ENCODE data around the gene DDX27. TPM values are rescaled to one million over a fixed set of nuclear protein-coding genes. Genes with fewer than 3 reads are reported as not detected.
"Not testable (repeated sequence)": the region's sequence is repeated elsewhere in the genome, so short reads cannot be mapped to it uniquely, and the experiment has no call there.

The DDX27 gene
- total RNA-seq, 1 donor from 2014 or later, result 37.9 TPM

DNA sequence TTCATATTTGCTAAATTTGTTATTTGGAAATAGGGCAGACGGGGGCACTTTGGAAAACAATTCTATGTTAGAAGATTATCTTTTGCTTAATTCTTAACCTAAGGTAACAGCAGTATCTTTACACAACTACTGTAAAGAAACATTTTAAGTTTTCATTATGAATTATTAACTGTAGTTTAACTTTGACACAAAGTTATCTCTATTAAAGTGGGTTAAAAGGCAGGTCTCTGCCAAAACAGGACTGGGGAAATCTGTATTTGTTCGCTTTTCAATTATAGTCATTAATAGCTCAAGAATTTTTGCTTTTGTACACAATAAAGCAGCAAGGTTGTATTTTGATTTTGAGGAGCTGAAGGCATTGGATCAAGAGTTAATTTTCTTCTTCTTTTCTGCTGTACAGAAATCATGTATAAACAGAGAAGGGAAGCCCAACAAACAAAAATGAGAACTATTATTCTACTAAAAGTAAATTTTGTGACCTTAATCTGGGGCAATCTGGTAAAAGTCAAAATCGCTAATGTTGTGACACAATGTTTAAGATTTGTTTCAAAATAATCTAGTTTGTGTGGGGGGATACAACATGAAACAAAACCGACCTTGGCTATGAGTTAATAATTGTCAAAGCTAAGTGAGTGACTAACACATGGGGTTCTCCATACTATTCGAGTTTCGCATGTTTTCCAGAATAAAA, 34.0 kb upstream of the DDX27 start:
- TF ChIP-seq, protein P1, sequence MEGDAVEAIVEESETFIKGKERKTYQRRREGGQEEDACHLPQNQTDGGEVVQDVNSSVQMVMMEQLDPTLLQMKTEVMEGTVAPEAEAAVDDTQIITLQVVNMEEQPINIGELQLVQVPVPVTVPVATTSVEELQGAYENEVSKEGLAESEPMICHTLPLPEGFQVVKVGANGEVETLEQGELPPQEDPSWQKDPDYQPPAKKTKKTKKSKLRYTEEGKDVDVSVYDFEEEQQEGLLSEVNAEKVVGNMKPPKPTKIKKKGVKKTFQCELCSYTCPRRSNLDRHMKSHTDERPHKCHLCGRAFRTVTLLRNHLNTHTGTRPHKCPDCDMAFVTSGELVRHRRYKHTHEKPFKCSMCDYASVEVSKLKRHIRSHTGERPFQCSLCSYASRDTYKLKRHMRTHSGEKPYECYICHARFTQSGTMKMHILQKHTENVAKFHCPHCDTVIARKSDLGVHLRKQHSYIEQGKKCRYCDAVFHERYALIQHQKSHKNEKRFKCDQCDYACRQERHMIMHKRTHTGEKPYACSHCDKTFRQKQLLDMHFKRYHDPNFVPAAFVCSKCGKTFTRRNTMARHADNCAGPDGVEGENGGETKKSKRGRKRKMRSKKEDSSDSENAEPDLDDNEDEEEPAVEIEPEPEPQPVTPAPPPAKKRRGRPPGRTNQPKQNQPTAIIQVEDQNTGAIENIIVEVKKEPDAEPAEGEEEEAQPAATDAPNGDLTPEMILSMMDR (IDR thresholded peaks at IDR 0.05; ENCODE audit: unreplicated experiment), result no peak
- Mint-ChIP-seq H3K9me3 (no peaks in the 10 kb centered on the region), H3K36me3 (no peaks in the 10 kb centered on the region), H3K27me3 (ENCODE audit: low read depth) (no peaks in the 10 kb centered on the region), H3K4me3 (no peak overlapping the region), H3K27ac (peak overlapping the region; percentile 68), H3K4me1 (peaks cover 41% of the 10 kb centered on the region)
- no peak for DNase-seq (ENCODE audit: low spot score in 2 of 2, unreplicated experiment in 2 of 2)

DNA sequence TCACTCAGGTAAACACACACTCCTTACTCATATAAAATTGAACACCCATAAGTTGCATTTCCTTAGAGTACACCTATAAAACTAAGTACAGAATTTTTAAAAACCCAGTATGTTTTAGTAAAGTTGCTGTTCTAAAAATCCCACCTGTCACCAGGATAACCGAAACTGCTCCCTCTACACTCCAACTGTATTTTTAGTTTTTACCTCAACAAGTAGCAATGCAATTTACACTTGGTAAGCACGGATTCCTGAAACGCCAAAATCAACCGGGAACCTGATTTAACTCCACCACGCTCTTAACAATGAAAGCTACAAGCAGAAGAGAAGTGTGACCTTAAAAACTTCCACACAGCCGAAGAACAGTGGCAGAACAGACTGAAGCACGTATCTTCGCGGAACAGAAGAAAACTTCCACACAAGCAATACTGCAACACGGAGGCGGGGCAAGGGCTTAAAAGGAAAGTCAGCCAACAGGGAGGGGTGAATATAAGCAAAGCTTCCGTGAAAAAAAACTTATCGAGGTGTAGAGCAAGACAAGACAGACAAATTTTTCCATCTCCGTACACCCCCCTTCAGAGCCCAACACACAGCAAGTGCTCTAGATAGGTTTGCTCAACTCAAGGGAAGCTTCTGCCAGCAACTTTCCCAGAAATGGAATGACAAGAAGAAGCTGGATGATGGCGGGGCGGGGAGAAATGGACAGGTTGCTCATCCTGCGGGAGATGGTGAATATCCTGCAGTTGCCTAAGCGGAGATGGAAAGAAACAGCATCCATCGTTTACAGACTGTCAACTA, 32.5 kb upstream of the DDX27 start:
- Mint-ChIP-seq H3K4me3 (peak overlapping the region; percentile 75), H3K27ac (peak overlapping the region; percentile 95), H3K27me3 (ENCODE audit: low read depth) (no peaks in the 10 kb centered on the region), H3K36me3 (no peaks in the 10 kb centered on the region), H3K9me3 (no peaks in the 10 kb centered on the region), H3K4me1 (peaks cover 34% of the 10 kb centered on the region)
- DNase-seq (ENCODE audit: low spot score in 2 of 2, unreplicated experiment in 2 of 2), result peak in 1 of 2 experiments; percentile 53
- TF ChIP-seq, protein P1 (IDR thresholded peaks at IDR 0.05; ENCODE audit: unreplicated experiment), result no peak

DNA sequence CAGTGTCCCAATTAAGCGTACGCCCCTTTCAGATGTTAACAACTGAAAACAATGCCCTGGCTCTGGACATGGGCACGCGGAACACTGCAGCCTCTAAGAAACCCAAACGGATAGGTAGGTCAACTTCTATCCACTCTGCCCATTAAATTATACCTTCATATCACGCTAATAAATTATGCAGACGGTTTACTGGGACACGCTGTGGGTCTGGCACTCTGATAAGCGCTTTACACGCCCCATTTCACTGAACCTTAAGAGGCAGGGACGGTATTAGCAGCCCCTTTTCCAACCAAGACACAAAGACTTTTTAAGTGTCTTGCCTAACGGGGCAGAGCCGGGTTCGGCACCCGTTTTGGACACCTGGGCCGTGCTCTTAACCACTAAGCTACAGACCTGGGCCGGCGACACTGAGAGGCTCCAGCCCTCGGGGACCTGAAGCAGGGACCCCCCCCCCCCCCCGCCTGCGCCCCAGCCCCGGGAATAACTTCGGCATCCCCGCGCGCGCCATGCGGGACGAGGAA, 31.8 kb upstream of the DDX27 start:
- H3K4me1 Mint-ChIP-seq, result peaks cover 27% of the 10 kb centered on the region

DNA sequence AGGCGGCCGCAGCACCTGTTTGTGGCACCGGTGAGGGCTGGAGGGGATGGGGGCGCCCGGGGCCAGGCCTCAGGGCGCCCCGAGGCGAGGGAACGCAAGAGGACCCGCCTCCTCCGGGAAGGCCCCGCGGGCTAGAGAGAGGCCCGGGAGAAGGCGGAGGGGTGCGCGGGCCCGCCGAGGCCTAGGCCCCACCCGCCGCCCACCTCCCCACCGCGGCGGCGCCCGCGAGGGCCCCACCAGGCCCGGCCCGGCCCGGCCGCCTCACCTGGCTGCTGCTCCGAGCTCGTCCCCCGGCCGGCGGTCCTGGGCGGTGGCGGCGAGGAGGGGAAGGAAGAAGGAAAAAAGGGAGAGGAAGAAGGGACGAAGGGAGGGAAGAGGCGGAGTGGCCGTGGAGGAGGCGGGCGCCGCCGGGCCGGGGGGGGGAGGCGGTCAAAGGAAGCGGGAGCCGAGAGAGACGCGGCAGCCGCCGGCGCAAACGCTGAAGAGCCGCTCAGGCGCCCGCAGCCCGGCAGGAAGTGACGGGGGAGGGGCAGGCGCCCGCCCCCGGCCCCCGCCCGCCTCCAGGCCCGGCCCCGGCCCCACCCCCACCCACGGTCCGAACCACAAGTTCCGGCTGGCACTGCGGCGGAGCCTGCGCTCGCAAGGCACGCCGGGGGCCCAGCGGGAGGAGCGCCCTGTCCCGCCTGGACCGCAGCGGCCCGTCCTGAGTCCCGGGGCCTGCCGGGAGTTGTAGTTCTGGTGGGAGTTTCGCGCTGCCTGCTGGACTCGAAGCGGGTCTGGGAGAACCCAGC, 31.2 kb upstream of the DDX27 start, which contains the start of gene STAU1:
STAU1 (minus strand) TSS at position 484 of the 791 bp plus-strand sequence. CDS start 22,133 bp downstream, outside the sequence.
- H3K9me3 Mint-ChIP-seq, result no peaks in the 10 kb centered on the region
- peak; percentile 91 to 94 for DNase-seq (ENCODE audit: low spot score in 2 of 2, unreplicated experiment in 2 of 2)
- peaks cover 24% of the 10 kb centered on the region for H3K4me1 Mint-ChIP-seq
- H3K4me3 Mint-ChIP-seq, result peak within 1 kb of the TSS; percentile 75
- no peaks in the 10 kb centered on the region for H3K27me3 Mint-ChIP-seq (ENCODE audit: low read depth)
- TF ChIP-seq, protein P1 (IDR thresholded peaks at IDR 0.05; ENCODE audit: unreplicated experiment), result no peak
- no peaks in the 10 kb centered on the region for H3K36me3 Mint-ChIP-seq
- peak within 1 kb of the TSS; percentile 95 for H3K27ac Mint-ChIP-seq

More for the DNA sequence above, 31.8 kb upstream of the DDX27 start:
- H3K27ac Mint-ChIP-seq, result peak overlapping the region; percentile 95
- TF ChIP-seq, protein P1 (IDR thresholded peaks at IDR 0.05; ENCODE audit: unreplicated experiment), result no peak
- no peaks in the 10 kb centered on the region for H3K36me3 Mint-ChIP-seq
- no peak for DNase-seq (ENCODE audit: low spot score in 2 of 2, unreplicated experiment in 2 of 2)
- H3K4me3 Mint-ChIP-seq, result peak overlapping the region; percentile 75
- H3K27me3 Mint-ChIP-seq (ENCODE audit: low read depth), result no peaks in the 10 kb centered on the region
- no peaks in the 10 kb centered on the region for H3K9me3 Mint-ChIP-seq

DNA sequence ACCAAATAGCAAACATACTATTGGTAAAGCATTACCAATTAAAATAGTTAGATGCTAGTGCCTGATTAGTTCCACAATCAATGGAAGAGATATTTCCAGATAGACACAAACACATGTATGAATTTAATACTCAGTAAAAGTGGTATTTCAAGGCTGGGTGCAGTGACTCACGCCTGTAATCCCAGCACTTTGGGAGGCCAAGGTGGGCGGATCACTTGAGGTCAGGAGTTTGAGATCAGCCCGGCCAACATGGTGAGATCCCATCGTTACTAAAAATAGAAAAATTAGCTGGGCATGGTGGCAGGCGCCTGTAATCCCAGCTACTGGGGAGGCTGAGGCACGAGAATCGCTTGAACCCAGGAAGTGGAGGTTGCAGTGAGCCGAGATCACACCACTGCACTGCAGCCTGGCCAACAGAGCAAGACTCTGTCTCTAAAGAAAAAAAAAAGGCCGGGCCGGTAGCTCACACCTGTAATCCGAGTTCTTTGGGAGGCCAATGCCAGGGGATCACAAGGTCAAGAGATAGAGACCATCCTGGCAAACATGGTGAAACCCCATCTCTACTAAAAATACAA, 26.2 kb upstream of the DDX27 start:
- not testable (repeated sequence) for H3K4me1 Mint-ChIP-seq; H3K9me3 Mint-ChIP-seq; DNase-seq (ENCODE audit: low spot score in 2 of 2, unreplicated experiment in 2 of 2)

More for the DNA sequence above, 26.2 kb upstream of the DDX27 start:
- not testable (repeated sequence) for H3K36me3 Mint-ChIP-seq; H3K4me3 Mint-ChIP-seq; H3K27me3 Mint-ChIP-seq (ENCODE audit: low read depth); H3K27ac Mint-ChIP-seq

Measured in mesothelial cell of epicardium (in vitro differentiated cells).